ENCODE measurements around the gene HOXD8.

HOXD8 gene

DNA sequence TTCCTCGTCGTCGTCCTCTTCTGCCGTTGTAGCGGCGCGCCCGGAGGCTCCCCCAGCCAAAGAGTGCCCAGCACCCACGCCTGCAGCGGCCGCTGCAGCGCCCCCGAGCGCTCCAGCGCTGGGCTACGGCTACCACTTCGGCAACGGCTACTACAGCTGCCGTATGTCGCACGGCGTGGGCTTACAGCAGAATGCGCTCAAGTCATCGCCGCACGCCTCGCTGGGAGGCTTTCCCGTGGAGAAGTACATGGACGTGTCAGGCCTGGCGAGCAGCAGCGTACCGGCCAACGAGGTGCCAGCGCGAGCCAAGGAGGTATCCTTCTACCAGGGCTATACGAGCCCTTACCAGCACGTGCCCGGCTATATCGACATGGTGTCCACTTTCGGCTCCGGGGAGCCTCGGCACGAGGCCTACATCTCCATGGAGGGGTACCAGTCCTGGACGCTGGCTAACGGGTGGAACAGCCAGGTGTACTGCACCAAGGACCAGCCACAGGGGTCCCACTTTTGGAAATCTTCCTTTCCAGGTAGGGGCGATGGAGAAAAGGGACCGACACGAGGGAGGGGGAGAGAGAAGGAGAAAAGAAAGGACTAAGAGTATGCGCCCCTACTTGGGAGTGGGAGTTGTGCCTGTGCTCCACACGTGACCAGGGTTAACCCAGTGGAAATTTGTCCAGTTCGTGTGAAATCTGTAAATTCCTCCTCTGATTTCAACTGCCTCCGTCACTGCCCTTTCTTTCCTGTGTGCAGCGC lies 36.2 kb upstream of the HOXD8 start:
- 0 out of 2 replicates have a peak, but pooled peaks have one; percentile 11 for TF ChIP-seq EGR2 (tag by site-specific recombination; IDR thresholded peaks at IDR 0.05; ENCODE audit: low read depth)
- TF ChIP-seq ZNF600 (tag by site-specific recombination; IDR thresholded peaks at IDR 0.05), result 0 out of 2 replicates have a peak, but pooled peaks have one; percentile 20
- TF ChIP-seq, protein P1, sequence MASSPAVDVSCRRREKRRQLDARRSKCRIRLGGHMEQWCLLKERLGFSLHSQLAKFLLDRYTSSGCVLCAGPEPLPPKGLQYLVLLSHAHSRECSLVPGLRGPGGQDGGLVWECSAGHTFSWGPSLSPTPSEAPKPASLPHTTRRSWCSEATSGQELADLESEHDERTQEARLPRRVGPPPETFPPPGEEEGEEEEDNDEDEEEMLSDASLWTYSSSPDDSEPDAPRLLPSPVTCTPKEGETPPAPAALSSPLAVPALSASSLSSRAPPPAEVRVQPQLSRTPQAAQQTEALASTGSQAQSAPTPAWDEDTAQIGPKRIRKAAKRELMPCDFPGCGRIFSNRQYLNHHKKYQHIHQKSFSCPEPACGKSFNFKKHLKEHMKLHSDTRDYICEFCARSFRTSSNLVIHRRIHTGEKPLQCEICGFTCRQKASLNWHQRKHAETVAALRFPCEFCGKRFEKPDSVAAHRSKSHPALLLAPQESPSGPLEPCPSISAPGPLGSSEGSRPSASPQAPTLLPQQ (tag by site-specific recombination; IDR thresholded peaks at IDR 0.05), result peak; percentile 16; the same call in 1 of the 2 replicates
- peak; percentile 87 for TF ChIP-seq ZNF341 (tag by site-specific recombination; IDR thresholded peaks at IDR 0.05; ENCODE audit: low read depth)
- peak; percentile 77 for TF ChIP-seq ZBTB48 (tag by site-specific recombination; IDR thresholded peaks at IDR 0.05)
- peak; percentile 66; the same call in 1 of the 2 replicates for TF ChIP-seq ZFP37 (tag by site-specific recombination; IDR thresholded peaks at IDR 0.05)
- no peak for TF ChIP-seq ZNF624 (tag by site-specific recombination; IDR thresholded peaks at IDR 0.05)
- peak; percentile 52; the same call in 1 of the 2 replicates for TF ChIP-seq ZNF501 (tag by site-specific recombination; IDR thresholded peaks at IDR 0.05)
- peak; percentile 31 for TF ChIP-seq ZIC2 (tag by site-specific recombination; IDR thresholded peaks at IDR 0.05)
- TF ChIP-seq ZNF2 (tag by site-specific recombination; IDR thresholded peaks at IDR 0.05), result peak; percentile 63
- peak; percentile 66 for TF ChIP-seq ZNF335 (tag by site-specific recombination; conservative IDR thresholded peaks at IDR 0.05)
- peak; percentile 24; the same call in 1 of the 2 replicates for TF ChIP-seq ZNF366 (tag by site-specific recombination; conservative IDR thresholded peaks at IDR 0.05)
- 0 out of 2 replicates have a peak, but pooled peaks have one; percentile 31 for TF ChIP-seq ZNF777 (tag by site-specific recombination; IDR thresholded peaks at IDR 0.05; ENCODE audit: borderline replicate concordance)
- TF ChIP-seq, protein P2, sequence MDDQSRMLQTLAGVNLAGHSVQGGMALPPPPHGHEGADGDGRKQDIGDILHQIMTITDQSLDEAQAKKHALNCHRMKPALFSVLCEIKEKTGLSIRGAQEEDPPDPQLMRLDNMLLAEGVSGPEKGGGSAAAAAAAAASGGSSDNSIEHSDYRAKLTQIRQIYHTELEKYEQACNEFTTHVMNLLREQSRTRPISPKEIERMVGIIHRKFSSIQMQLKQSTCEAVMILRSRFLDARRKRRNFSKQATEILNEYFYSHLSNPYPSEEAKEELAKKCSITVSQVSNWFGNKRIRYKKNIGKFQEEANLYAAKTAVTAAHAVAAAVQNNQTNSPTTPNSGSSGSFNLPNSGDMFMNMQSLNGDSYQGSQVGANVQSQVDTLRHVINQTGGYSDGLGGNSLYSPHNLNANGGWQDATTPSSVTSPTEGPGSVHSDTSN (CRISPR knock-in tag; IDR thresholded peaks at IDR 0.05), result no peak
- TF ChIP-seq, protein P3, sequence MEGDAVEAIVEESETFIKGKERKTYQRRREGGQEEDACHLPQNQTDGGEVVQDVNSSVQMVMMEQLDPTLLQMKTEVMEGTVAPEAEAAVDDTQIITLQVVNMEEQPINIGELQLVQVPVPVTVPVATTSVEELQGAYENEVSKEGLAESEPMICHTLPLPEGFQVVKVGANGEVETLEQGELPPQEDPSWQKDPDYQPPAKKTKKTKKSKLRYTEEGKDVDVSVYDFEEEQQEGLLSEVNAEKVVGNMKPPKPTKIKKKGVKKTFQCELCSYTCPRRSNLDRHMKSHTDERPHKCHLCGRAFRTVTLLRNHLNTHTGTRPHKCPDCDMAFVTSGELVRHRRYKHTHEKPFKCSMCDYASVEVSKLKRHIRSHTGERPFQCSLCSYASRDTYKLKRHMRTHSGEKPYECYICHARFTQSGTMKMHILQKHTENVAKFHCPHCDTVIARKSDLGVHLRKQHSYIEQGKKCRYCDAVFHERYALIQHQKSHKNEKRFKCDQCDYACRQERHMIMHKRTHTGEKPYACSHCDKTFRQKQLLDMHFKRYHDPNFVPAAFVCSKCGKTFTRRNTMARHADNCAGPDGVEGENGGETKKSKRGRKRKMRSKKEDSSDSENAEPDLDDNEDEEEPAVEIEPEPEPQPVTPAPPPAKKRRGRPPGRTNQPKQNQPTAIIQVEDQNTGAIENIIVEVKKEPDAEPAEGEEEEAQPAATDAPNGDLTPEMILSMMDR (tag by site-specific recombination; IDR thresholded peaks at IDR 0.05), result peak; percentile 76
- no peak for TF ChIP-seq ZNF311 (tag by site-specific recombination; IDR thresholded peaks at IDR 0.05; ENCODE audit: borderline replicate concordance)
- TF ChIP-seq, protein P4, sequence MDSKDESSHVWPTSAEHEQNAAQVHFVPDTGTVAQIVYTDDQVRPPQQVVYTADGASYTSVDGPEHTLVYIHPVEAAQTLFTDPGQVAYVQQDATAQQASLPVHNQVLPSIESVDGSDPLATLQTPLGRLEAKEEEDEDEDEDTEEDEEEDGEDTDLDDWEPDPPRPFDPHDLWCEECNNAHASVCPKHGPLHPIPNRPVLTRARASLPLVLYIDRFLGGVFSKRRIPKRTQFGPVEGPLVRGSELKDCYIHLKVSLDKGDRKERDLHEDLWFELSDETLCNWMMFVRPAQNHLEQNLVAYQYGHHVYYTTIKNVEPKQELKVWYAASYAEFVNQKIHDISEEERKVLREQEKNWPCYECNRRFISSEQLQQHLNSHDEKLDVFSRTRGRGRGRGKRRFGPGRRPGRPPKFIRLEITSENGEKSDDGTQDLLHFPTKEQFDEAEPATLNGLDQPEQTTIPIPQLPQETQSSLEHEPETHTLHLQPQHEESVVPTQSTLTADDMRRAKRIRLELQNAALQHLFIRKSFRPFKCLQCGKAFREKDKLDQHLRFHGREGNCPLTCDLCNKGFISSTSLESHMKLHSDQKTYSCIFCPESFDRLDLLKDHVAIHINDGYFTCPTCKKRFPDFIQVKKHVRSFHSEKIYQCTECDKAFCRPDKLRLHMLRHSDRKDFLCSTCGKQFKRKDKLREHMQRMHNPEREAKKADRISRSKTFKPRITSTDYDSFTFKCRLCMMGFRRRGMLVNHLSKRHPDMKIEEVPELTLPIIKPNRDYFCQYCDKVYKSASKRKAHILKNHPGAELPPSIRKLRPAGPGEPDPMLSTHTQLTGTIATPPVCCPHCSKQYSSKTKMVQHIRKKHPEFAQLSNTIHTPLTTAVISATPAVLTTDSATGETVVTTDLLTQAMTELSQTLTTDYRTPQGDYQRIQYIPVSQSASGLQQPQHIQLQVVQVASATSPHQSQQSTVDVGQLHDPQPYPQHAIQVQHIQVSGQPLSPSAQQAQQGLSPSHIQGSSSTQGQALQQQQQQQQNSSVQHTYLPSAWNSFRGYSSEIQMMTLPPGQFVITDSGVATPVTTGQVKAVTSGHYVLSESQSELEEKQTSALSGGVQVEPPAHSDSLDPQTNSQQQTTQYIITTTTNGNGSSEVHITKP (tag by site-specific recombination; IDR thresholded peaks at IDR 0.05), result peak; percentile 81
- no peak for TF ChIP-seq ZSCAN23 (tag by site-specific recombination; IDR thresholded peaks at IDR 0.05)
- peak; percentile 55 for TF ChIP-seq ZEB2 (tag by site-specific recombination; IDR thresholded peaks at IDR 0.05)
- TF ChIP-seq, protein P5, sequence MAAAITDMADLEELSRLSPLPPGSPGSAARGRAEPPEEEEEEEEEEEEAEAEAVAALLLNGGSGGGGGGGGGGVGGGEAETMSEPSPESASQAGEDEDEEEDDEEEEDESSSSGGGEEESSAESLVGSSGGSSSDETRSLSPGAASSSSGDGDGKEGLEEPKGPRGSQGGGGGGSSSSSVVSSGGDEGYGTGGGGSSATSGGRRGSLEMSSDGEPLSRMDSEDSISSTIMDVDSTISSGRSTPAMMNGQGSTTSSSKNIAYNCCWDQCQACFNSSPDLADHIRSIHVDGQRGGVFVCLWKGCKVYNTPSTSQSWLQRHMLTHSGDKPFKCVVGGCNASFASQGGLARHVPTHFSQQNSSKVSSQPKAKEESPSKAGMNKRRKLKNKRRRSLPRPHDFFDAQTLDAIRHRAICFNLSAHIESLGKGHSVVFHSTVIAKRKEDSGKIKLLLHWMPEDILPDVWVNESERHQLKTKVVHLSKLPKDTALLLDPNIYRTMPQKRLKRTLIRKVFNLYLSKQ (tag by site-specific recombination; IDR thresholded peaks at IDR 0.05; ENCODE audit: borderline replicate concordance), result no peak
- TF ChIP-seq ZBTB20 (tag by site-specific recombination; IDR thresholded peaks at IDR 0.05), result peak; percentile 27; the same call in 1 of the 2 replicates
- TF ChIP-seq PRDM1 (tag by site-specific recombination; IDR thresholded peaks at IDR 0.05), result peak; percentile 93
- TF ChIP-seq, protein P6, sequence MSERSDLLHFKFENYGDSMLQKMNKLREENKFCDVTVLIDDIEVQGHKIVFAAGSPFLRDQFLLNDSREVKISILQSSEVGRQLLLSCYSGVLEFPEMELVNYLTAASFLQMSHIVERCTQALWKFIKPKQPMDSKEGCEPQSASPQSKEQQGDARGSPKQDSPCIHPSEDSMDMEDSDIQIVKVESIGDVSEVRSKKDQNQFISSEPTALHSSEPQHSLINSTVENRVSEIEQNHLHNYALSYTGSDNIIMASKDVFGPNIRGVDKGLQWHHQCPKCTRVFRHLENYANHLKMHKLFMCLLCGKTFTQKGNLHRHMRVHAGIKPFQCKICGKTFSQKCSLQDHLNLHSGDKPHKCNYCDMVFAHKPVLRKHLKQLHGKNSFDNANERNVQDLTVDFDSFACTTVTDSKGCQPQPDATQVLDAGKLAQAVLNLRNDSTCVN (tag by site-specific recombination; optimal IDR thresholded peaks at IDR 0.05), result peak; percentile 78
- no peak for TF ChIP-seq HOXD13 (CRISPR knock-in tag; IDR thresholded peaks at IDR 0.05; ENCODE audit: borderline replicate concordance)
- TF ChIP-seq KLF9 (tag by site-specific recombination; IDR thresholded peaks at IDR 0.05; ENCODE audit: low read depth), result no peak
- peak overlapping the region; percentile 84; the same call in 1 of the 2 replicates for H3K27ac ChIP-seq (ENCODE audit: extremely low read depth, low read depth, low read length)
- CTCF ChIA-PET, result interaction anchor here (0.7 to 1.9 kb wide), 3 partner anchors 13 to 86 kb away, joined by 3 to 9 read pairs (median 4); no protein-coding TSS in a partner anchor
- H3K9me3 ChIP-seq (ENCODE audit: control insufficient read depth, insufficient read depth, low read depth, low read length), result no peaks in the 10 kb centered on the region
- H3K4me3 ChIP-seq (ENCODE audit: low read depth, low read length), result peak overlapping the region; percentile 55
- H3K36me3 ChIP-seq (ENCODE audit: control insufficient read depth in 2 of 2, insufficient read depth in 1 of 2, low read length in 2 of 2), result peaks cover 0 to 16% of the 10 kb centered on the region in 2 experiments; a peak in 1 of 3 replicates
- POLR2A ChIA-PET, result interaction anchor here (0.5 to 6.7 kb wide), 3 partner anchors 12 to 926 kb away, joined by 3 to 75 read pairs (median 3); partner anchors contain the start of gene HOXD11
- peaks cover 6% of the 10 kb centered on the region for H3K4me1 ChIP-seq (ENCODE audit: control insufficient read depth, insufficient read depth, low read length)
